ENCODE data around the gene GATD1.
"Not testable (repeated sequence)": the region's sequence is repeated elsewhere in the genome, so short reads cannot be mapped to it uniquely, and the experiment has no call there.

Gene GATD1

GRCh38 chr11:763073-763463, 14.2 kb downstream of the GATD1 start:
- no peak for DNase-seq

GRCh38 chr11:762421-763072, 14.7 kb downstream of the GATD1 start:
- DNase-seq = no peak

- DNase-seq = no peak
These were observed 15.7 kb downstream of the GATD1 start for GRCh38 chr11:761526-762108.

DNA sequence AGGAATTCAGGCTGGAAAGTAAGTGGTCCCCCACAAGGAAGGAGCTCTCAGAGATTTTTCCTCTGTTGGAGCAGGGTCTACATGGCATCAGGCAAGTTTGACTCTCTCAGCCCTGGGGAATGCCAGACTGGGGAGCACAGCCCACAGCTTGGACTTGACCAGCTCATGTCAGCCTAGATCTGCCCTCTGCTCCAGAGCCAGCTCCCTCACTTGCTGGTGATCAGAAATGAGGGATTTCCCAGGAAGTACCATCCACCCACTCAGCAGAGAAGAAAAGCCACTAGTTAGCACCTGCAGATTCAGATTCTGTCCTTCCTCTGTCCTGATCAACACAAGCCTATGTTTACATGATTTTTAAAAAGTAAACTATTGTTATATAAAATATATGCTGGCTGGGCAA, 17.1 kb downstream of the GATD1 start:
- DNase-seq = no peak

DNA sequence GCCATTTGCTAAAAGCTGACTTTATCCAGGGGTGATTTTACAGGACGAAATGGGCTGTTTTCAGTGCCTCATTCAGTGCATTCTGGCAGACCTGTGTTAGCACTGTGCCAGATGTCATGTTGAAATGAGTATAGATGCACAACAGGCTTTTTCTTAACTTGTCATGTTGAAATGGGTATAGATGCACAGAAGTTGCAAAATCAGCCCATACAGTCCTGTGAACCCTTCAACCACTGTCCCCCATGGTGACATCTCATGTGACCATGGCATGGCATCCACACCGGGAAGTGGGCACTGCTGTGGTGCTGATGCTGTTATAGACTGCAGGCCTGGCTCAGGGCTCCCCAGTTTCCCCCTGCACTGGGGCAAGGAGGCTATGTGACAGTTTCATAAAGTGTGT, 27.6 kb downstream of the GATD1 start:
- DNase-seq = no peak

- DNase-seq = no peak
These were observed 29.3 kb downstream of the GATD1 start for GRCh38 chr11:748007-748359.

- peak; percentile 68 for DNase-seq
These were observed 29.9 kb downstream of the GATD1 start, which contains the start of gene TALDO1 for GRCh38 chr11:747158-748006. TALDO1 (plus strand) TSS chr11:747464; CDS start chr11:747482, 18 bp downstream.

- peak; percentile 38 for DNase-seq
These were observed 30.8 kb downstream of the GATD1 start for GRCh38 chr11:746289-747157.

- DNase-seq = no peak
These were observed 31.9 kb downstream of the GATD1 start for GRCh38 chr11:745428-745827.

GRCh38 chr11:742571-743201, 34.6 kb downstream of the GATD1 start:
- DNase-seq = no peak

DNA sequence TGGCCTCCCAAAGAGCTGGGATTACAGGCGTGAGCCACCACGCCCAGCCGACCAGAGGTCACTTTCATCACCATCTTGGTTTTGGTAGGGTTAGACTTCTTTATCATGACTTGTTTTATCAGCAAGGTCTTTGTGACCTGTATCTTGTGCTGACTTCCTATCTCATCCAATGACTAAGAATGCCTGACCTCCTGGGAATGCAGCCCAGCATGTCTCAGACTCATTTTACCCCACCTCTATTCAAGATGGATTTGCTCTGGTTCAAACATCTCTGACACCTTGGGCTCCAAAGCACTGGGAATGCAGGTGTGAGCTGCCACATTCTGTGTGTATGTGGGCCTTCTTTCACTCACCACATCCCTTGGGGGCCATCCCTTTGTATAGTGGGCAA, 35.1 kb downstream of the GATD1 start:
- DNase-seq = no peak

- not testable (repeated sequence) for DNase-seq
These were observed 39.4 kb downstream of the GATD1 start for GRCh38 chr11:737899-738298.

- no peak for DNase-seq
These were observed 39.9 kb downstream of the GATD1 start for GRCh38 chr11:737366-737765.

GRCh38 chr11:734541-734940, 42.7 kb downstream of the GATD1 start:
- DNase-seq = not testable (repeated sequence)

GRCh38 chr11:733072-733471, 44.2 kb downstream of the GATD1 start:
- no peak for DNase-seq

GRCh38 chr11:729492-730074, 47.7 kb downstream of the GATD1 start:
- no peak for DNase-seq

- DNase-seq = no peak
These were observed 48.3 kb downstream of the GATD1 start for GRCh38 chr11:728901-729491.

- peak; percentile 67 for DNase-seq
These were observed 49.2 kb downstream of the GATD1 start for GRCh38 chr11:727859-728748.

DNA sequence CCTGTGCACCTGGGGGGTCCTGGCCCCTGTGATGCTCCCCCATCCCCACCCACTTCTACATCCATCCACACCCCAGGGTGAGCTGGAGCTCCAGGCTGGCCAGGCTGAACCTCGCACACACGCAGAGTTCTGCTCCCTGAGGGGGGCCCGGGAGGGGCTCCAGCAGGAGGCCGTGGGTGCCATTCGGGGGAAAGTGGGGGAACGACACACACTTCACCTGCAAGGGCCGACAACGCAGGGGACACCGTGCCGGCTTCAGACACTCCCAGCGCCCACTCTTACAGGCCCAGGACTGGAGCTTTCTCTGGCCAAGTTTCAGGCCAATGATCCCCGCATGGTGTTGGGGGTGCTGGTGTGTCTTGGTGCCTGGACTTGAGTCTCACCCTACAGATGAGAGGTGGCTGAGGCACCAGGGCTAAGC, 50.0 kb downstream of the GATD1 start:
- DNase-seq = no peak

Measured in central memory CD4-positive, alpha-beta T cell (primary cell).